Measurements from ENCODE around the gene ECI1.
"Not testable (repeated sequence)": the region's sequence is repeated elsewhere in the genome, so short reads cannot be mapped to it uniquely, and the experiment has no call there.

The ECI1 gene

GRCh38 chr16:2278956-2279800, 27.8 kb upstream of the ECI1 start:
- DNase-seq (ENCODE audit: low read depth): no peak

- no peak for DNase-seq (ENCODE audit: low read depth)
Observed at GRCh38 chr16:2278272-2278608, 26.9 kb upstream of the ECI1 start.

GRCh38 chr16:2277466-2278271, 26.3 kb upstream of the ECI1 start:
- DNase-seq (ENCODE audit: low read depth): no peak

GRCh38 chr16:2276368-2277195, 25.2 kb upstream of the ECI1 start:
- no peak for DNase-seq (ENCODE audit: low read depth)

- DNase-seq (ENCODE audit: low read depth): no peak
Observed at GRCh38 chr16:2275476-2276367, 24.3 kb upstream of the ECI1 start.

GRCh38 chr16:2273931-2274330, 22.5 kb upstream of the ECI1 start:
- DNase-seq (ENCODE audit: low read depth): no peak

GRCh38 chr16:2273484-2273883, 22.1 kb upstream of the ECI1 start:
- DNase-seq (ENCODE audit: low read depth): no peak

- DNase-seq (ENCODE audit: low read depth): no peak
Observed at GRCh38 chr16:2271848-2272461, 20.6 kb upstream of the ECI1 start.

- DNase-seq (ENCODE audit: low read depth): no peak
Observed at GRCh38 chr16:2270588-2271470, 19.4 kb upstream of the ECI1 start.

GRCh38 chr16:2270070-2270462, 18.7 kb upstream of the ECI1 start:
- DNase-seq (ENCODE audit: low read depth): no peak

- DNase-seq (ENCODE audit: low read depth): peak; percentile 93
Observed at GRCh38 chr16:2267913-2268666, 16.7 kb upstream of the ECI1 start, which contains the start of gene RNPS1. RNPS1 (minus strand) TSS chr16:2268126; CDS start chr16:2264643, 3,483 bp downstream.

- DNase-seq (ENCODE audit: low read depth): not testable (repeated sequence)
Observed at GRCh38 chr16:2267505-2267912, 16.1 kb upstream of the ECI1 start.

- peak; percentile 8 for DNase-seq (ENCODE audit: low read depth)
Observed at GRCh38 chr16:2266887-2267286, 15.5 kb upstream of the ECI1 start.

GRCh38 chr16:2263026-2263425, 11.6 kb upstream of the ECI1 start:
- DNase-seq (ENCODE audit: low read depth): not testable (repeated sequence)

GRCh38 chr16:2260250-2260649, 8.9 kb upstream of the ECI1 start:
- no peak for DNase-seq (ENCODE audit: low read depth)

- DNase-seq (ENCODE audit: low read depth): not testable (repeated sequence)
Observed at GRCh38 chr16:2258530-2258929, 7.1 kb upstream of the ECI1 start.

- DNase-seq (ENCODE audit: low read depth): no peak
Observed at GRCh38 chr16:2257726-2258125, 6.3 kb upstream of the ECI1 start.

GRCh38 chr16:2256531-2257140, 5.2 kb upstream of the ECI1 start:
- no peak for DNase-seq (ENCODE audit: low read depth)

- DNase-seq (ENCODE audit: low read depth): no peak
Observed at GRCh38 chr16:2253293-2253692, 1.9 kb upstream of the ECI1 start.

Measured in fibroblast of gingiva (primary cell).